ENCODE results near the gene HRAS. TPM values are rescaled to one million over a fixed set of nuclear protein-coding genes. Genes with fewer than 3 reads are reported as not detected.

HRAS gene
- total RNA-seq, 1 donor from 2014 or later, result 93.5 TPM

DNA sequence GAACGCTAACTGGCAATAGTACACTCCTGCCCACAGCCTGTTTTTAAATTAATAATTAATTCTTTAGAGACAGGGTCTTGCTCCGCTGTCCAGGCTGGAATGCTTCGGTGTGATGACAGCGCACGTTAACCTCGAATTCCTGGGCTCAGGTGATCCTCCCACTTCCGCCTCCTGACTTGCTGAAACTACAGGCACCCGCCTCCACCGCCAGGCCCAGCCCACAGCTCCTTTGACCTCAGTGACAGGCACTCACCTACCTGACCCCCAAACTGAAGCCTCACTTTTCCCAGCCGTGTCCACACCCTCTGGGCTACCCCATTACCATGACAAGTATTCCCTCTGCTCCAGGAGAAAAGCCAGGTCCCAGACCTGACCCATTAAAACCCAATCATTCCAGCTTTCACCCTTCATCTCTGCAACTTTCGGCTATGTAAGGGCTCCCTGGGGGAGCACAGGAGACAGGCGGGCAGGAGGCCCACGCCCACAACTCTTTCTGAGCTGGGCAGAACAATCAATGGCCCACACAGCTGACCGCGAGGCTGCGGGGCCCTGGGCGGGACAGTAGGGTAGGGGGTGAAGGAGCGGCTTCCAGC, 24.4 kb upstream of the HRAS start:
- H3K36me3 Mint-ChIP-seq (ENCODE audit: low read depth), result no peaks in the 10 kb centered on the region
- H3K4me3 Mint-ChIP-seq, result peak overlapping the region; percentile 81
- TF ChIP-seq, protein P1, sequence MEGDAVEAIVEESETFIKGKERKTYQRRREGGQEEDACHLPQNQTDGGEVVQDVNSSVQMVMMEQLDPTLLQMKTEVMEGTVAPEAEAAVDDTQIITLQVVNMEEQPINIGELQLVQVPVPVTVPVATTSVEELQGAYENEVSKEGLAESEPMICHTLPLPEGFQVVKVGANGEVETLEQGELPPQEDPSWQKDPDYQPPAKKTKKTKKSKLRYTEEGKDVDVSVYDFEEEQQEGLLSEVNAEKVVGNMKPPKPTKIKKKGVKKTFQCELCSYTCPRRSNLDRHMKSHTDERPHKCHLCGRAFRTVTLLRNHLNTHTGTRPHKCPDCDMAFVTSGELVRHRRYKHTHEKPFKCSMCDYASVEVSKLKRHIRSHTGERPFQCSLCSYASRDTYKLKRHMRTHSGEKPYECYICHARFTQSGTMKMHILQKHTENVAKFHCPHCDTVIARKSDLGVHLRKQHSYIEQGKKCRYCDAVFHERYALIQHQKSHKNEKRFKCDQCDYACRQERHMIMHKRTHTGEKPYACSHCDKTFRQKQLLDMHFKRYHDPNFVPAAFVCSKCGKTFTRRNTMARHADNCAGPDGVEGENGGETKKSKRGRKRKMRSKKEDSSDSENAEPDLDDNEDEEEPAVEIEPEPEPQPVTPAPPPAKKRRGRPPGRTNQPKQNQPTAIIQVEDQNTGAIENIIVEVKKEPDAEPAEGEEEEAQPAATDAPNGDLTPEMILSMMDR (conservative IDR thresholded peaks at IDR 0.05), result no peak
- no peak for DNase-seq (ENCODE audit: low read depth, low spot score)
- H3K9me3 Mint-ChIP-seq, result no peaks in the 10 kb centered on the region
- H3K4me1 Mint-ChIP-seq, result peaks cover 5% of the 10 kb centered on the region
- H3K27ac Mint-ChIP-seq (ENCODE audit: unreplicated experiment), result no peak overlapping the region
- peaks cover 46% of the 10 kb centered on the region for H3K27me3 Mint-ChIP-seq (ENCODE audit: low read depth)

DNA sequence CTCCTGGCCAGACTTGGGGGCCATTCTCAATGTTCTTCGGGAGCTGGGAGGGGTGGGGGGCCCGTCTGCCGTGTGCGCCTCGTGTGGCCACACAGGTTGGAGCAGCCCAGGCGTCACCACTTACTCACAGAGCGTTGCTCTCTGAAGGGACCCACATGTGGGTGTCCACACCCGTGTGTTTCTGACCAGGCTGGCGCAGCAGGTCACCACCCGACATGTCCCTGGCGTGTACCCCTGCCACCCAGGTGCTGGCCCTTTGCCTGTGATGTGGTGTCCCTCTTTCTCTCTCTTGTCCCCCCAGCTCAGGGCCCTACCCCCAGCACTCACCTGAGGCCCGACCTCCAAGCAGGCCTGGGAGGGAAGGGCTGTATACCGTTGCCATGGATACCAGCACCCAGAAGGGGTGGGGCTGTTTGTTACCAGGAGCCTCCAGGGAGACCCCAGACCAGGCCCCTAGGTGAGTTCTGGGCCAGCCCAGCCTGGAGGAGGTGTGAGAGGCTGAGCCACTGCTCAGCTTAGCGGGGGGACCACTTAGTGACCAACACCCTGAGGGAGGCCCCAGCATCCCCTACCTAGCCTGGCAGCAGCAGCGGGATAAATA, 23.7 kb upstream of the HRAS start:
- peaks cover 5% of the 10 kb centered on the region for H3K4me1 Mint-ChIP-seq
- TF ChIP-seq, protein P1 (conservative IDR thresholded peaks at IDR 0.05), result no peak
- H3K9me3 Mint-ChIP-seq, result no peaks in the 10 kb centered on the region
- no peaks in the 10 kb centered on the region for H3K36me3 Mint-ChIP-seq (ENCODE audit: low read depth)
- DNase-seq (ENCODE audit: low read depth, low spot score), result no peak
- H3K4me3 Mint-ChIP-seq, result no peak overlapping the region
- no peak overlapping the region for H3K27ac Mint-ChIP-seq (ENCODE audit: unreplicated experiment)
- H3K27me3 Mint-ChIP-seq (ENCODE audit: low read depth), result peaks cover 48% of the 10 kb centered on the region

DNA sequence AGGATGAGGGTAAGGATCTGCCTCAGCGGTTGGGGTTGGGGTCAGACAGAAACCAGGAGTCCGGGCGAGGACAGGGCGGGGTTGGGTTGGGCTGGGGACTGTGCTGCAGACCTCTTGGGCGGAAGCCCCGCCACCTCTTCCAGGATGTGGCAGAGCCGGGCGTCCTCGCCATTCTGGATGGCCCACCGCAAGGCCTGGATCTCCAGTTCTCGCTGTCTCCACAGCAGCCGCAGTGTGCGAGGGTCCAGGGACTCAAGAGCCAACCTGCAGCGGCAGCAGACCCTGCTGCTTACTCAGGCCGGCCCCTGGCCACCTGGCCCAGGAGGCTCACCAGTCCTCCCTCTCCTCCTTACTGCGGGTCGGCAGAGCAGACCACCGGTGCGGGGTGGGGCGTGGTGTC, 23.1 kb upstream of the HRAS start:
- no peak for DNase-seq (ENCODE audit: low read depth, low spot score)
- H3K36me3 Mint-ChIP-seq (ENCODE audit: low read depth), result no peaks in the 10 kb centered on the region
- peaks cover 48% of the 10 kb centered on the region for H3K27me3 Mint-ChIP-seq (ENCODE audit: low read depth)
- TF ChIP-seq, protein P1 (conservative IDR thresholded peaks at IDR 0.05), result no peak
- H3K27ac Mint-ChIP-seq (ENCODE audit: unreplicated experiment), result no peak overlapping the region
- no peaks in the 10 kb centered on the region for H3K9me3 Mint-ChIP-seq
- peaks cover 5% of the 10 kb centered on the region for H3K4me1 Mint-ChIP-seq
- no peak overlapping the region for H3K4me3 Mint-ChIP-seq

DNA sequence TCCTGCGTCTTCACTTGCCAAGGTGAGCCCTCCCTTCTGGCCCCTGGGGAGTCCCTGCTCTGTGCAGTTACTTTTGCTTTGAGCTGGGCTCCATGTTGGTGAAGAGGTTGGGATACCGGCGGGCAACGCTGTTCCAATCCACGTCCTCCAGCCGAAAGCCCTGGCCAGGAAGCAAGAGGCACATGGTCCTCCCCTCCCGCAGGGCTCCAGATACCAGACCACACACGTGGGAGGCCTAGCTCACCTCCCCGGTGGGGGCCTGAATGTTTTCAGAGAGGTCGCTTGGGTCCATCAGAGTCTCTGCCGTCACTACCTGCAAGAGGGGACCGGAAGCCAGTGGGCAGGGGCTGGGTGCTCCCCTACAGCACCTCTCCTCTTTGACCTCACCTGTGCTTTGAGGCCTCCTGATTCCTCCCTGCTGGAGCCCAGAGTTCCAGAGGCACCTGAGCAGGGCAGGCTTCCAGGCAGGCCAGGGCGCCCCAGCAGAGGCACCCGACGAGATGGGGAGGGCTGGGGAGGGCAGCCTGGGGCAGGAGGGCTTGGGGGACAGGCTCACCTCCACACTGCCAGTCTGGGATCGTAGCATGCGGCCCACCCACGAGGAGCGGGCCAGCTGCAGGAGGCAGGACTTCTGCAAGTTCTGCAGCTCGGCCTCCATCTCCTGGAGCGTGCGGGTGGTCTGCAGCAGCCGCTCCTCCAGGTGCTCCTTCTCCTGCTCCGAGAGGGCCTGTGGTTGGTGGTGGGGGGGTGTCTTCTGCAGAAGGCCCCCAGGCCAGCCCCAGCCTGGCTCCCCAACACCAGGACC, 22.2 kb upstream of the HRAS start:
- TF ChIP-seq, protein P1 (conservative IDR thresholded peaks at IDR 0.05), result no peak
- no peaks in the 10 kb centered on the region for H3K36me3 Mint-ChIP-seq (ENCODE audit: low read depth)
- H3K27me3 Mint-ChIP-seq (ENCODE audit: low read depth), result peaks cover 53% of the 10 kb centered on the region
- peaks cover 5% of the 10 kb centered on the region for H3K4me1 Mint-ChIP-seq
- peak overlapping the region; percentile 47 for H3K4me3 Mint-ChIP-seq
- no peak for DNase-seq (ENCODE audit: low read depth, low spot score)
- no peaks in the 10 kb centered on the region for H3K9me3 Mint-ChIP-seq
- H3K27ac Mint-ChIP-seq (ENCODE audit: unreplicated experiment), result no peak overlapping the region

DNA sequence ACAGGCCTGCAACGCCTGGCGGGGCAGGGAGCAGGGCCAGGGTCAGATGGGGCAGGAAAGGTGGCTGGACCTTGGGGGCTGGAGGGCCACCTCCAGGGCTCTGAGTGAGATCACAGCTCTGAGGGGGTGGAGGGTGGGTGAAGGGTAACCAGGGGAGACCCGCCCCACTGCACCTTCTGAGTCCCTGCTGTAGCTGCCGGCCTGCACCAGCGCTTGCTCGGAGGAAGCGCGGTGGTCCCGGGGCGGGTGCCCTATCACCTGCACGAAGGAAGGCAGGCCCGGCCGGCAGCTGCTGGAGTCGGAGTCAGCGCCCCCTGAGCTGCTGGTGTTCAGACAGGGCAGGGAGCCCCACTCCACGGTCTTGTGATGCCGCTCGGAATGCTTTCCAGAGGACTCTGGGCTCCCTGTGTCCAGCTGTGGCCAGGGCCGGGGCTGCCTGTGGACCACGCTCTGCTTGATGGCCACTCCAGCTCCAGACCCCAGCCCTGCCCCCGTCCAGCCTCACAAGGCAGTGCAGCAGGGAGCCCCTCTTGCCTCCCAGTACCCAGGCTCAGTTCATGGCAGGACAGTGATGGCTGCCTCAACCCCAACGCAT, 21.4 kb upstream of the HRAS start:
- no peak overlapping the region for H3K4me3 Mint-ChIP-seq
- H3K4me1 Mint-ChIP-seq, result peaks cover 5% of the 10 kb centered on the region
- TF ChIP-seq, protein P1 (conservative IDR thresholded peaks at IDR 0.05), result no peak
- DNase-seq (ENCODE audit: low read depth, low spot score), result no peak
- no peaks in the 10 kb centered on the region for H3K9me3 Mint-ChIP-seq
- H3K27ac Mint-ChIP-seq (ENCODE audit: unreplicated experiment), result no peak overlapping the region
- H3K27me3 Mint-ChIP-seq (ENCODE audit: low read depth), result peaks cover 52% of the 10 kb centered on the region
- no peaks in the 10 kb centered on the region for H3K36me3 Mint-ChIP-seq (ENCODE audit: low read depth)

Data from neural crest cell (in vitro differentiated cells).